ENCODE results near the gene GZMM. TPM values are rescaled to one million over a fixed set of nuclear protein-coding genes. Genes with fewer than 3 reads are reported as not detected.

GZMM gene
- total RNA-seq, 2 donors from 2014 or later = 23.5 to 31.0 TPM

DNA sequence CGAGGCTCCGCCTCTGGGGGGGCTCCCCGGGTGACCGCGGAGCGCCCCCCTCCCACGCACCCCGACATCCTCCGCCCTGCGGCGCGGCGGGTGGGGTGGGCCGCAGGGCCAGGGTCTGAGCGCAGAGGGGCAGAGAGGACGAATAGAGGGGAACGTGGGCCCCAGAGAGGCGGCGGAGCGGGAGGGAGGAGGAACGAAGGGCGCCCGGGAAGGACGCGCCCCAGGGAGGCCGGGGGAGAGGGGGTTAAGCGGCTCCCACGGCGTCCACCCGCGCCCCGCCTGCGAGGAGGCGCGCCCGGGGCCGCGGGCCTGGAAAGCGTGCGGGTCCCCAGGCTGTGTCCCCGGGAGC lies 46.9 kb downstream of the GZMM start:
- Mint-ChIP-seq H3K4me3 (no peak overlapping the region), H3K27me3 (ENCODE audit: low read depth) (peaks cover 12% of the 10 kb centered on the region), H3K27ac (no peak overlapping the region), H3K36me3 (ENCODE audit: insufficient read depth in 2 of 2) (no peaks in the 10 kb centered on the region), H3K9me3 (no peaks in the 10 kb centered on the region), H3K4me1 (ENCODE audit: low read depth) (peaks cover 13% of the 10 kb centered on the region)
- ATAC-seq (replicated peaks in 1 of 2) (no peak), DNase-seq (no peak)

DNA sequence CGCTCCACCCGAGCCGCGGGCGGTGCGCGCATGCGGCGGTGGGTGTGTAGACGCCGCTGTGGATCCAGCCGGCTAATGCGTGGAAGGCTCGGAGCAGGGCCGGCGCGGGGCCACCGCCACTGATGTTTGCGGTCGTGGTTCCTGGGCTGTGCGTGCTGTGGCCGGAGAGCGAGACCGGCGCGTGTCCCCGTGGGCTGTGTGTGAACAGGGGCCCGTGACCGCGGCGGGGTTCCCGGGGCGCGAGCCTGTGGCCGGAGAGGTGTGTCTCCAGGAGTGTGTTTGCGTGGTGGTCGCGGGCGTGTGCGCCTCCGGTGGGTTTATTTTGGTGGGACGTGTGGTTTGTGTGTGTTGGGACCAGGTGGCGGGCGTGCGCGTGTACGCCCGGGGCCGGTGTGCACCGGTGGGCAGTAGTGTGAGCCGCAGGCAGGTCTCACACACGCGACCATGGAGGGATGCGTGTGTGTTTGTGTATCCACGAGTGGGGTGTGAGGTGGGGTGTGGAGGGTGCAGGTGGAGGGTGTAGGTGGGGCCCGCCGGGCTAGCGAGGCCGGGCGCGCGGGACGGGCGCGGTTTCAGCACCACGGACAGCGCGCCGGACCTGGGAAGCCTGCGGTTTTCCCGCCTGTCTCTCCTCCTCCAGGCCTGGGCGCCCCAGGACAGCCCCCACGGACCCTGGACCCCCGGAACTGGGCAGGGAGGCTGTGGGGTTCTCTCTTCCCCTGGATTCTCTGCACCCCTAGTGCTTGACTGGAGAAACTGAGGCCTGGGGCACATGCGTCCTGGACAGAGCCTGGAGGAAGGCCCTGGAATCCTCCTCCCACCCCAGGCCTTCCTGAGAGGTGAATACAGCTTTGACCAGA lies 47.5 kb downstream of the GZMM start:
- no peak overlapping the region for H3K27ac Mint-ChIP-seq
- H3K36me3 Mint-ChIP-seq (ENCODE audit: insufficient read depth in 2 of 2) = no peaks in the 10 kb centered on the region
- DNase-seq = no peak
- H3K4me3 Mint-ChIP-seq = peak overlapping the region in 1 of 2 donors; percentile 44
- no peak for ATAC-seq (replicated peaks in 1 of 2)
- H3K27me3 Mint-ChIP-seq (ENCODE audit: low read depth) = peaks cover 12% of the 10 kb centered on the region
- peaks cover 13% of the 10 kb centered on the region for H3K4me1 Mint-ChIP-seq (ENCODE audit: low read depth)
- no peaks in the 10 kb centered on the region for H3K9me3 Mint-ChIP-seq

DNA sequence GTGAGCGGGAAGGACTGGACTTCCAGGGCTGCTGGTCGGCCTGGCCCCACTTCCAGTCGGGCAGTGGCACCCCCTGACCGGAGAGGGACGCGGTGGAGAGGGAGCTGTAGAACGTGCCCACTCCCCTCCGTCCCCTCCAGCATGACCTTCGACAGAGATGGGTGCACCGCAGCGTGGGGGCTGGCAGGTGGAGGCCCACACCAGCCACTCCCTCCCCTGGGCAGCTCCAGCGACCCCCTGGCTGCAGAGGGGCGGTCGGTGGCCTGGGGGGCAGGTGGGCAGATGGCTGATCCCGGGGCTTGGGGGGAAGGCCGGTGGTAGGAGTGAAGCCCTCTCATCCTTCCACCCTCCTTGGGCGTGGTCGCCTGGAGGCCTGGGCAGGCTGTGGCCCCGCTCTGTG lies 48.2 kb downstream of the GZMM start:
- H3K27me3 Mint-ChIP-seq (ENCODE audit: low read depth) = peaks cover 12% of the 10 kb centered on the region

DNA sequence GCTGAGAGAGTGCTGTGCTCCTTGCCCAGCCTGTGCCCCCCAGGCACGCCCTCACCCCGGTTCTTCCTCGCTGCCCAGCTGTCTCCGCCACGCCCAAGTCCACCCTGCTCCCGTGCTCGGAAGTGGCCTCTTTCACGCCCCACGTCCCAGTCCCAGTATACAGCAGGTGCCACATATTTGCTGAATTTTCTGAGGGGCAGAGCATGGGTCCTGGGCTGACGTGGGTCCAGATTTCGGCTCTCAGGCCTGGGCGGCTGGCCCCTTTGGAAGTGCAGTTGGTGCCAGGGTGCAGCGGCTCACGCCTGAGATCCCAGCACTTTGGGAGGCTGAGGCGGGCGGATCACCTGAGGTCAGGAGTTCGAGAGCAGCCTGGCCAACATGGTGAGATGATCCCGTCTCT lies 49.2 kb downstream of the GZMM start:
- Mint-ChIP-seq H3K4me1 (ENCODE audit: low read depth) (peaks cover 11% of the 10 kb centered on the region), H3K36me3 (ENCODE audit: insufficient read depth in 2 of 2) (no peaks in the 10 kb centered on the region), H3K4me3 (no peak overlapping the region), H3K9me3 (no peaks in the 10 kb centered on the region), H3K27me3 (ENCODE audit: low read depth) (peaks cover 12% of the 10 kb centered on the region), H3K27ac (no peak overlapping the region)
- ATAC-seq (replicated peaks in 1 of 2) (no peak), DNase-seq (no peak)

More for the DNA sequence above, 48.2 kb downstream of the GZMM start:
- no peak overlapping the region for H3K4me3 Mint-ChIP-seq
- peaks cover 13% of the 10 kb centered on the region for H3K4me1 Mint-ChIP-seq (ENCODE audit: low read depth)
- DNase-seq = no peak
- H3K36me3 Mint-ChIP-seq (ENCODE audit: insufficient read depth in 2 of 2) = no peaks in the 10 kb centered on the region
- no peak for ATAC-seq (replicated peaks in 1 of 2)
- H3K27ac Mint-ChIP-seq = no peak overlapping the region
- H3K9me3 Mint-ChIP-seq = no peaks in the 10 kb centered on the region

DNA sequence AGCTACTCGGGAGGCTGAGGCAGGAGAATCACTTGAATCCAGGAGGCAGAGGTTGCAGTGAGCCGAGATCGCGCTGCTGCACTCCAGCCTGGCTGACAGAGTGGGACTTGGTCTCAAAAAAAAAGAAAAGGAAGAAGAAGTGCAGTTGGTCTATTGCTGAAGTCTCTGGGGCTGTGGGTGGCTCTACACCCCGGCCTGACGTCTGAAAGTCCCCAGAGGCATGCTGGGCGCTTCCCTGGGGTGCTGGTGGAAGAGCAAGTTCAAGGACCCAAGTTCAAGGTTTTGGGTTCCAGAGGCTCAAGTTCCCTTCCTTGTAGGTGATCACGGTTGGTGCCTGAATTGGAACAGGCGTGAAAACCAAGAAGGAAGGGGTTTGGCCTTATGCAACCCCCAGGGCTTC lies 49.7 kb downstream of the GZMM start:
- ATAC-seq (replicated peaks in 1 of 2) = no peak
- no peaks in the 10 kb centered on the region for H3K9me3 Mint-ChIP-seq

DNA sequence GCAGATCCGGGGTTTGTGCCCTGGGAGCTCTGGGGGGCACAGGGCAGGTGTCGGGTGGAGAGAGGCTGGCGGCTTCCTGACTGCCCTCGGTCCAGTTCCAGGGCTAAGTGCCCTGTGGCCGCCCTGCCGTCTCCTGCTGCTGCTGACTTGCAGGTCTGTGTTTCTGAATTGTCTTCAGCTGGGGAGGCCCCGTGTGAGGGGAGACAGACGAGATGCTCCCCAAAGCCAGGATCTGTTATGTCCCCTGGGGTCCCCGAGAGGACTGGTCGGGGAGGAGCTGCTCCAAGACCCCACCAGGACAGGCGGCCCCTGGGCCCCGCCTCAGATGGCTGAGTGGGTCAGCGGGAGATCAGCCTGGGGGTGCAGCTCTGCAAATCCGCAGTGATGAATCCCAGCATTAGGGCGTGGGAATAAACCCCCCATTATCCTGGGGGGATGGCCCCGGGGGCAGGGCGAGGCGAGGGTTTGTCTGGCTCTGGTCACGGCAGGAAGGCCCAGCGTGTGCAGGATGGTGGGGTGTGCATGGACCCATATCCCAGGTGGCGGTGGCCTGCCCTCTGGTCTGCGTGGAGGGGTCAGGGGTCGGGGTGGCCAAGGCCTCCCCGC lies 50.5 kb downstream of the GZMM start:
- H3K4me3 Mint-ChIP-seq = no peak overlapping the region
- DNase-seq = no peak
- no peak for ATAC-seq (replicated peaks in 1 of 2)
- no peaks in the 10 kb centered on the region for H3K4me1 Mint-ChIP-seq (ENCODE audit: low read depth)
- peaks cover 6% of the 10 kb centered on the region for H3K27me3 Mint-ChIP-seq (ENCODE audit: low read depth)
- H3K27ac Mint-ChIP-seq = no peak overlapping the region
- H3K36me3 Mint-ChIP-seq (ENCODE audit: insufficient read depth in 2 of 2) = no peaks in the 10 kb centered on the region
- no peaks in the 10 kb centered on the region for H3K9me3 Mint-ChIP-seq

More for the DNA sequence above, 49.7 kb downstream of the GZMM start:
- H3K27ac Mint-ChIP-seq = no peak overlapping the region
- H3K36me3 Mint-ChIP-seq (ENCODE audit: insufficient read depth in 2 of 2) = no peaks in the 10 kb centered on the region
- H3K4me3 Mint-ChIP-seq = no peak overlapping the region
- peaks cover 12% of the 10 kb centered on the region for H3K27me3 Mint-ChIP-seq (ENCODE audit: low read depth)
- peaks cover 7% of the 10 kb centered on the region for H3K4me1 Mint-ChIP-seq (ENCODE audit: low read depth)
- DNase-seq = no peak

DNA sequence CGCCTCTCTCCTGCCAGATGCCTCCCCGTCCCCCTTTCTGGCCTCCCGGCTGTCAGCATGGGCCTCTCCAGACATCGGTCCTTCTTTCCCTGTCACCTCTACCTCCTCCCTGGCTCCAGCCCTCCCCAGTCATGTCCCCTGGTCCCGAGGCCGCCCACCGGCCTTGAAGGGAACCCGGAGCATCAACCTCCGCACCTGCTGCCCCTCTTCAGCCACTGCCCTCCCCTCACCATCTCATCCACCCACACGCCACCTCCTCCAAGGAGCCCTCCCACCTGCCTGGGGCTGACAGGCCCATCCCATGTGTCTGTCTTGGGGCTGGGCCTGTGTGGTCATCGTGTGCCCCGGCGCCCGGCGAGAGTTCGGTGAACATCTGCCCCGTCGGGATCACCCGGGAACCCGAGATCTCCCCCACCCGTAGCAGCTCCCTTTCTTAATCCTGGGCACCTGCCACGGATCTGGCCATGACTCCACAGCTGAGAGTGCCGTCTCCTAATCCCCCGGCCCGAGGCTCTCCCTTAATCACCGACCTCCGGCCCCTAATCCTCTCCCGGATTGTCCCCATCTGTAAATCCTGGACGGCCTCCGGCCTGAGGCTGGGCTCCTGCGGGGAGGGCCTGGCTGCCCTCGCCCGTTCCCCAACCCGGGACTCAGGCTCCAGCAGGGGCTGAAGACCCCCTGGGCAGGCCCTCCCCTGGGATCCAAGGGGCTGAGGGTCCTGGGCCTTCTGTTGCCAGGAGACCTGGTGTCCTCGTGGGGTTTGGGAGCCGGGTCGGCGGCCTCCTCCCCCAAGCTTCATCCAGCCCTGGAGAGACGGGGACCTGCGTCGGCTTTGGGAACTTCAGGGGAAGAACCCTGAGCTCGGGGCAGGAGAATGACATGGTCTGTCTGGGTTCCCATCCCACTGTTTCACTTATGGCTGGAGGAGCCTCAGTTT lies 51.7 kb downstream of the GZMM start:
- peaks cover 6% of the 10 kb centered on the region for H3K27me3 Mint-ChIP-seq (ENCODE audit: low read depth)
- no peak overlapping the region for H3K27ac Mint-ChIP-seq

DNA sequence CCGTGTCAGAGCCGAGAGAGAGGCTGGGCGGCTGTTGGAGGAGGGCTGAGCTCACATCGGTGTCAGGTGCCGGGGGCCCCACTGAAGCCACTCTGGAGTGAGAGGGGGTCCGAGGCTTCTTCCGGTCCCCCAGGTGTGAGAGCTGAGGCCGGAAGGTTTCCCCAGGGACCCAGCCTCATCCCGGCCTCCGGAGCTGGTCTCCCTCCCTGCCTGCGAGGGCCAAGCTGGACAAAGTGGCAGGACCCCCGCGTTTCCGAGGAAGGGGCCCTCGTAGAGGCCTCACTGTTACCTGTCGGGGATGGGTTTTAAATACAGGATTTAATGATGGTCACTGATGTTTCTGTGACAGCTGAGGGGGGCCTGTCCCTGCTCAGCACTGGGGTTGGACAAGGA lies 52.4 kb downstream of the GZMM start:
- Mint-ChIP-seq H3K27ac (no peak overlapping the region), H3K4me1 (ENCODE audit: low read depth) (no peaks in the 10 kb centered on the region), H3K4me3 (no peak overlapping the region), H3K9me3 (no peaks in the 10 kb centered on the region), H3K36me3 (ENCODE audit: insufficient read depth in 2 of 2) (no peaks in the 10 kb centered on the region), H3K27me3 (ENCODE audit: low read depth) (peaks cover 2% of the 10 kb centered on the region)
- ATAC-seq (replicated peaks in 1 of 2) (no peak), DNase-seq (no peak)

More for the DNA sequence above, 51.7 kb downstream of the GZMM start:
- ATAC-seq (replicated peaks in 1 of 2) = no peak
- DNase-seq = no peak
- no peak overlapping the region for H3K4me3 Mint-ChIP-seq
- H3K9me3 Mint-ChIP-seq = no peaks in the 10 kb centered on the region
- H3K36me3 Mint-ChIP-seq (ENCODE audit: insufficient read depth in 2 of 2) = no peaks in the 10 kb centered on the region
- no peaks in the 10 kb centered on the region for H3K4me1 Mint-ChIP-seq (ENCODE audit: low read depth)

DNA sequence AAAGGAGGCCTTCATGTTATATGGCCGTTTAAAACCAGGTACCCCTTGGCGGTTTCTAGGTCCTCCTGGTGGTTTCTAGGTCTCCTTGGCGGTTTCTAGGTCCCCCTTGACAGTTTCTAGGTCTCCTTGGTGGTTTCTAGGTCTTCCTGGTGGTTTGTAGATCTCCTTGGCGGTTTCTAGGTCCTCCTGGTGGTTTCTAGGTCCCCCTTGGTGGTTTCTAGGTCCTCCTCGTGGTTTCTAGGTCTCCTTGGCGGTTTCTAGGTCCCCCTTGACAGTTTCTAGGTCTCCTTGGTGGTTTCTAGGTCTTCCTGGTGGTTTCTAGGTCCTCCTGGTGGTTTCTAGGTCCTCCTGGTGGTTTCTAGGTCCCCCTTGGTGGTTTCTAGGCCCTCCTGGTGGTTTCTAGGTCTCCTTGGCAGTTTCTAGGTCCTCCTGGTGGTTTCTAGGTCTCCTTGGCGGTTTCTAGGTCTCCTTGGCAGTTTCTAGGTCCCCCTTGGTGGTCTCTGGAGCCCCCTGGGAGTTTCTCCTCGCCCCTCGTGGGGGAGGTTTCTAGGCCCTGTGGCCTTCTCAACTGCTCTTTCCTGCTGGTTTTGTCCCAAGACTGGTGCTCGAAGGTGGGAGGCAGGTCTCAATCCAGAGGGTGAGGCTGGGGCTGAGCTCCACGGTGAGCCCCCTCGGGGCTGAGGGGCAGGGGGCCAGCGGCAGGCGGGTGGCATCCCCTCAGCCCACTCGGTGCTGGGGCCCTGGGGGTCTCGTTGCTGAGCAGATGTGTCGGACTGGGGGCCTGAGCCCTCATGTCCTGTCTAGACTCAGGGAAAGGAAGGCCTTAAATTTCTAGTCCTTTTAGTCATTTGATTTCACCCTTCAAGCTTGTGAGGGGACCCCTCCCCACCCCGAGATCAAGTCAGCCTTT lies 53.8 kb downstream of the GZMM start:
- Mint-ChIP-seq H3K27me3 (ENCODE audit: low read depth) (no peaks in the 10 kb centered on the region), H3K9me3 (no peaks in the 10 kb centered on the region), H3K27ac (no peak overlapping the region), H3K4me1 (ENCODE audit: low read depth) (no peaks in the 10 kb centered on the region), H3K36me3 (ENCODE audit: insufficient read depth in 2 of 2) (no peaks in the 10 kb centered on the region), H3K4me3 (no peak overlapping the region)
- ATAC-seq (replicated peaks in 1 of 2) = no peak
- peak in 1 of 2 donors; percentile 27 for DNase-seq

Other genes starting within 250 kb of the GZMM start
- 10 to 100 TPM; 25.8 to 29.0 TPM for gene MIER2, start 199.3 kb upstream of the GZMM start, total RNA-seq
- gene C2CD4C, start 134.9 kb upstream of the GZMM start, total RNA-seq = under 1 TPM; 0.77 to 0.97 TPM
- 1 to 10 TPM; 1.9 to 2.5 TPM for gene SHC2, start 83.0 kb upstream of the GZMM start, total RNA-seq
- gene MADCAM1, start 47.6 kb upstream of the GZMM start, total RNA-seq = under 1 TPM; 0.31 to 0.32 TPM
- gene TPGS1, start 36.6 kb upstream of the GZMM start, total RNA-seq = 10 to 100 TPM; 11.9 to 12.1 TPM
- 10 to 100 TPM; 48.4 to 56.1 TPM for gene CDC34, start 12.3 kb upstream of the GZMM start, total RNA-seq
- 100 to 1,000 TPM; 144 to 162 TPM for gene BSG, start 28.5 kb downstream of the GZMM start, total RNA-seq
- 1 to 10 TPM in 1 of 2 donors, under 1 TPM in 1; 0.81 to 1.1 TPM for gene HCN2, start 45.8 kb downstream of the GZMM start, total RNA-seq
- 10 to 100 TPM; 62.7 to 79.0 TPM for gene POLRMT, start 89.5 kb downstream of the GZMM start, total RNA-seq
- gene FGF22, start 95.8 kb downstream of the GZMM start, total RNA-seq = not detected
- 10 to 100 TPM; 72.8 to 91.8 TPM for gene RNF126, start 119.2 kb downstream of the GZMM start, total RNA-seq
- 10 to 100 TPM; 10.0 to 11.4 TPM for gene FSTL3, start 132.3 kb downstream of the GZMM start, total RNA-seq
- under 1 TPM in 1 of 2 donors, not detected in 1; 0.22 TPM for gene PRSS57, start 151.4 kb downstream of the GZMM start, total RNA-seq
- gene PALM, start 164.9 kb downstream of the GZMM start, total RNA-seq = 1 to 10 TPM in 1 of 2 donors, under 1 TPM in 1; 0.72 to 2.0 TPM
- gene MISP, start 207.1 kb downstream of the GZMM start, total RNA-seq = not detected